ENCODE results near the gene LSM3.

Gene LSM3

DNA sequence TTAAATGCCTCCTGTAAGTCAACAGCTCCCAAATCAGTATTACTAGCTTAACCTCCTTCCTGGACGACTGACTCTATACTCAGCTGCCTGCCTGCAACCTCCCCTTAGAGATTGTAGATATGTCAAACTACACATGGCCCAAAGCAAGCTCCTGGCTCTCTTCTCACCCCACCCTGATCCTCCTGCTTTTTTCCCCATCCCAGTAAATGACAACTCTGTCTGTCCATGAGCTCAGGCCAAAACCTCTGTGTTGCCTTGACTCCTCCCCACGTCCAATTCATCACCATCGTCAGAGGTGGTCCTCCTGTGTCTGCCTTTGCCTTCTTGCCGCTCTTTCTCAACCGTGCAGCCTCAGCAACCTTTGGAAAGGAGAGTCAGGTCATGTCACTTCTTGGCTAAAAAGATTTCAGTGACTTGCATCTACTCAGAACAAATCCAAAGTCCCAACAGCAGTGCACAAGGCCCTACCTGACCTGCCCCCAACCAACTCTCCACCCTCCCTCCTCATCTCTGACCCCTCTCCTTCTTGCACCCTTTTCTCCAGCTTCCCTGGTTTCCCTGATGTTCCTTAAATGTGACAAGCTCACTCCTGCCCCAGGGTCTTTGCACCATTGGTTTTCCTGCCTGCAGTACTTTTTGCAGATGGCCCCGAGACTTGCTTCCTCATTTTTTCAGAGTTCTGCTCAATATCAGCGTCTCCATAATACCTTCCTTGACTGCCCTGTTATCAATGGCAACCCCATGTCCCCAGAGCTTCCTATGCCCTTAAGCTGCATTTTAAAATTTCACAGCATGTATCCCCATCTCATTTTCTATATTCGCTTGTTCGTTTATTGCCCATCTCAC lies 52.8 kb downstream of the LSM3 start:
- Histone ChIP-seq H3K4me3 (replicated peaks; ENCODE audit: low read depth, low read length) (no peak overlapping the region), H3K27me3 (replicated peaks; ENCODE audit: control insufficient read depth, insufficient read depth, low read length) (no peaks in the 10 kb centered on the region), H3K36me3 (ENCODE audit: control insufficient read depth, insufficient read depth, low read length) (no peaks in the 10 kb centered on the region)
- TF ChIP-seq, protein P1, sequence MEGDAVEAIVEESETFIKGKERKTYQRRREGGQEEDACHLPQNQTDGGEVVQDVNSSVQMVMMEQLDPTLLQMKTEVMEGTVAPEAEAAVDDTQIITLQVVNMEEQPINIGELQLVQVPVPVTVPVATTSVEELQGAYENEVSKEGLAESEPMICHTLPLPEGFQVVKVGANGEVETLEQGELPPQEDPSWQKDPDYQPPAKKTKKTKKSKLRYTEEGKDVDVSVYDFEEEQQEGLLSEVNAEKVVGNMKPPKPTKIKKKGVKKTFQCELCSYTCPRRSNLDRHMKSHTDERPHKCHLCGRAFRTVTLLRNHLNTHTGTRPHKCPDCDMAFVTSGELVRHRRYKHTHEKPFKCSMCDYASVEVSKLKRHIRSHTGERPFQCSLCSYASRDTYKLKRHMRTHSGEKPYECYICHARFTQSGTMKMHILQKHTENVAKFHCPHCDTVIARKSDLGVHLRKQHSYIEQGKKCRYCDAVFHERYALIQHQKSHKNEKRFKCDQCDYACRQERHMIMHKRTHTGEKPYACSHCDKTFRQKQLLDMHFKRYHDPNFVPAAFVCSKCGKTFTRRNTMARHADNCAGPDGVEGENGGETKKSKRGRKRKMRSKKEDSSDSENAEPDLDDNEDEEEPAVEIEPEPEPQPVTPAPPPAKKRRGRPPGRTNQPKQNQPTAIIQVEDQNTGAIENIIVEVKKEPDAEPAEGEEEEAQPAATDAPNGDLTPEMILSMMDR (IDR thresholded peaks at IDR 0.05; ENCODE audit: insufficient read depth, low read length, poor library complexity, severe bottlenecking): no peak
- DNase-seq (ENCODE audit: extremely low read depth, insufficient read length): no peak

DNA sequence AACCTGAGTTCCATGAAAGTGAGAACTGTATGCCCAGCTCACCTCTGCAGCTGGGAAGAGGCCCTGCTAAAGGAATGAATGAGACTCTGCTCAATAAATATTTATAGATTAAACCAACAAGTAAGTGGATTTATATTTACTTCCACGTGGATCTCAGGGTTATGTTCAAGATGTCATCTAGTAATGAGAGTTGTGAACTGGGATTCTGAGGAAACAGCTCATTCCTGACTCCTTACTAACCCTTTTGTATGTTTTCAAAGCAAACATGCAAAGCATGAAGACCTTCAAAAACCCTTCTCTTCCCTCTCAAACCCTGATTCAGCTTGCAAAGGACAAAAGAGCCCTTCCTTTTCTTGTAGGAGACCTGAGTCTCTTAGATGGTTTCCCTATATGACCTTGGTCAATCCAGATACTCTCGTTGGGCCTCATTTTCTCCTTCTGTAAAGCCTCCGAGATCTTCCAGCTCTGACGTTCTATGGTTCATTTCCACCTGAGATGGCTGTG lies 53.4 kb downstream of the LSM3 start:
- no peak overlapping the region for H3K4me3 ChIP-seq (replicated peaks; ENCODE audit: low read depth, low read length)
- no peaks in the 10 kb centered on the region; the same call in 1 of the 2 replicates for H3K27me3 ChIP-seq (replicated peaks; ENCODE audit: control insufficient read depth, insufficient read depth, low read length)
- TF ChIP-seq, protein P1 (IDR thresholded peaks at IDR 0.05; ENCODE audit: insufficient read depth, low read length, poor library complexity, severe bottlenecking): no peak
- no peak for DNase-seq (ENCODE audit: extremely low read depth, insufficient read length)
- H3K36me3 ChIP-seq (ENCODE audit: control insufficient read depth, insufficient read depth, low read length): no peaks in the 10 kb centered on the region

DNA sequence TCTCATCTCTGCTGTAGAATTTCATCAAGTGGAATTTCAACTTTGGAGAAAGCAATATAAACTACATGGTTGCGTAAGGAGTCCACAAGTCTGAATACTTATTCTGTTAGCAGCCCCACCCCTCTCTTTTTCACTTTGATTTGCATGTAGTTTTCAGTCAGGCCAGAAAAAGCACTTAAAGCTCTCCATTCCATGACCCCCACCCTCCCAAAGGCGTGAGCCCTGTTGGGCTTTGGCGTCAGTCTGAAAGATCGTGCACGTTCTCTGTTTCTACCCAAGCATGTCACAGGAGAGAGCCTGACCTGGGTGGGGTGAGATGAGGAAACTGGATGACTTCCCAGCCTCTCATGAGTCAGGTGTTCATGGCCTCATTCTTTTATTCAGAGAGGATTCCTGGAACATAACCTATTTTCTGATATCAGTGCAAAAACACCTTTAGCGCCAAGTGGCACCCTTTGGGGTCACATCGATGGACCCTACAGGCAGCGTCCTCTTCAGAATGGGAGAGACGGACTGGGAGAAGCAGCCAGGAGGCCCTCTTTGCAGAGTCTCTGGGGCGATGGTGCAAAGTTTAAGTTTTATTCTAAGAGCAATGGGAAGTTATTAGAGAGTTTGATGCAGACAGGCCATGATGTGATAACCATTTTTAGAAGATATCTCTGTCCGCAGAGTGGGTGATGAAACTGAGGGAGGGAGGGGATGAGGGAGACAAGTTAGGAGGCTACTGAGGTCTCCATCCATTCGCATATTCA lies 55.8 kb downstream of the LSM3 start:
- Histone ChIP-seq H3K4me3 (replicated peaks; ENCODE audit: low read depth, low read length) (no peak overlapping the region), H3K27me3 (replicated peaks; ENCODE audit: control insufficient read depth, insufficient read depth, low read length) (no peaks in the 10 kb centered on the region; the same call in 1 of the 2 replicates), H3K36me3 (ENCODE audit: control insufficient read depth, insufficient read depth, low read length) (no peaks in the 10 kb centered on the region)
- TF ChIP-seq, protein P1 (IDR thresholded peaks at IDR 0.05; ENCODE audit: insufficient read depth, low read length, poor library complexity, severe bottlenecking): no peak
- DNase-seq (ENCODE audit: extremely low read depth, insufficient read length): no peak

DNA sequence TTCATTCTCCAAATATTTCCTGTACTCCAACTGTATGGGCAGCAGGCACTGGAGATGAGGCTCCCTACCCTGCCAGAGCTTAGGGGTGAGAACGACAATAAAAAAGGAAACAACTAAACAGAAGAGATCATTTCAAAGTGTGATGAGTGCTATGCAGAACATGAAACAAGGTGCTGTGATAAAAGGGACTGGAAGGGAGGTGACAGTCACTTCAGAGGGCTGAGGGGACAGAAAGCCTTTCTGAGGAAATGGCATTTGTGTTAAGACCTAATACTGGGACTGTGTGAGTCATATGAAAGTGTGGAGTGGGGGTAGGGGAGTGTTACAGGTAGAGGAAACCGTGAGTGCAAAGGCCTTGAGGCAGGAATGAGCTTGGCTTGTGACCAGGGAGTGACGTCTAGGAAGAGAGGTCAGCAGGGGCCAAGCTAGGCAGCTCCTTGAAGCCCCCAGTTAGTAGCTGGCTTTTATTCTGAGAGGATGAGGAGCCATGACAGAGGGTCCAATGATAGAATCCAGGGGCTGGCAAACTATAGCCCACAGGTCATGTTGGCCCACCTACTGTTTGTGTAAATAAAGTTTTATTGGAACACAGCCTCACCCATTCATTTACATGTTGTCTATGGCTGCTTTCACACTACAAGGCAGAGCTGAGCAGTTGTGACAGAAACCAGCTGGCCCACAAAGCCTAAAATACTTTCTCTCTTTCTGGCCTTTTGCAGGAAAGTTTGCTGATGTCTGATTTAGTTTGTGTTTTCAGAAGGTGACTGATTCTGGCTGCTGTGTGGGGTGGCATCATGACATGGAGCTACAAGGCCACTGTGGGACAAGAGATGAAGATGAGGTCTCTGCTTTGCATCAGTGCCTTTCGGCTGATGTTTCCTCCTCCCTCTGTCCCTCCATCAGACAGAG lies 56.6 kb downstream of the LSM3 start:
- TF ChIP-seq, protein P1 (IDR thresholded peaks at IDR 0.05; ENCODE audit: insufficient read depth, low read length, poor library complexity, severe bottlenecking): no peak
- no peak for DNase-seq (ENCODE audit: extremely low read depth, insufficient read length)
- H3K36me3 ChIP-seq (ENCODE audit: control insufficient read depth, insufficient read depth, low read length): no peaks in the 10 kb centered on the region
- no peaks in the 10 kb centered on the region; the same call in 1 of the 2 replicates for H3K27me3 ChIP-seq (replicated peaks; ENCODE audit: control insufficient read depth, insufficient read depth, low read length)
- no peak overlapping the region for H3K4me3 ChIP-seq (replicated peaks; ENCODE audit: low read depth, low read length)

DNA sequence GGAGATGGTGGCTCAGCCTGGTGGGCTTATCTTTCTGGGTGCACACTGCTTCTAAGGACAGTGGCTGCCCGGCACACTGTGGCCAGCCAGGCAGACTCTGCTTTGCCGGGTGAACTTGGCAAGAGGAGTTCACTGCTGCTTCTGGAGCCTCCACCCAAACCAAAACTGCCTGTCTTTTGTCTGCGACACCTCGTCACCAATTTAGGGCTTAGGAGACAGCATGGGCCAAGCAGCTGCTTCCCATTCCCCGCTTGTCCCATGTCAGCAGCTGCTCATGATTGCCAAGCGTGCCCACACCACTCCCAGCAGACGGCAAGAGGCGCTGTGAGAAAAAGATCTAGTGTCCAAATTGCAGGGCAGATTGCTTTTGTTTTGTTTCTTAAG lies 57.3 kb downstream of the LSM3 start:
- Histone ChIP-seq H3K4me3 (replicated peaks; ENCODE audit: low read depth, low read length) (no peak overlapping the region), H3K27me3 (replicated peaks; ENCODE audit: control insufficient read depth, insufficient read depth, low read length) (no peaks in the 10 kb centered on the region; the same call in 1 of the 2 replicates), H3K36me3 (ENCODE audit: control insufficient read depth, insufficient read depth, low read length) (no peaks in the 10 kb centered on the region)
- DNase-seq (ENCODE audit: extremely low read depth, insufficient read length): no peak
- TF ChIP-seq, protein P1 (IDR thresholded peaks at IDR 0.05; ENCODE audit: insufficient read depth, low read length, poor library complexity, severe bottlenecking): no peak
